Lung (tissue), 12 donors: ENCODE measurements around the gene TNFRSF4. TPM values are rescaled to one million over a fixed set of nuclear protein-coding genes. Genes with fewer than 3 reads are reported as not detected.
"Not testable (repeated sequence)": the region's sequence is repeated elsewhere in the genome, so short reads cannot be mapped to it uniquely, and the experiment has no call there.

Source experiments
- ATAC-seq: fragments of 200-7000 bp; cut with Tn5 transposase; one replicate; pipeline ENCODE4 v1.9.1; 2020; ENCODE audit warnings: moderate number of reproducible peaks; ENCODE audit not compliant: insufficient read depth, low FRiP score
- DNase-seq, 3 donors: peaks; one replicate each; pipeline ENCODE4 v3.0.0-alpha.2; 2013 to 2017
- H3K27ac ChIP-seq, 2 donors: one replicate each; pipeline ENCODE4 v1.5.1; 2013; ENCODE audit warnings: mild to moderate bottlenecking in 2 of 2, moderate library complexity in 2 of 2, control low read depth in 1 of 2, inconsistent platforms in 1 of 2, low read depth in 1 of 2, low read length in 1 of 2
- H3K27me3 ChIP-seq, 3 donors: one replicate each; pipeline ENCODE4 v1.5.1; 2013; ENCODE audit warnings: low read length in 2 of 3; ENCODE audit not compliant: control insufficient read depth in 3 of 3, insufficient read depth in 3 of 3
- H3K36me3 ChIP-seq, 4 donors: one replicate each; pipeline ENCODE4 v1.5.1; 2013; ENCODE audit warnings: low read length in 4 of 4, mild to moderate bottlenecking in 1 of 4, moderate library complexity in 1 of 4; ENCODE audit not compliant: control insufficient read depth in 4 of 4, insufficient read depth in 4 of 4
- H3K4me1 ChIP-seq, 5 donors: one replicate each; pipeline ENCODE4 v1.5.1; 2013; ENCODE audit warnings: low read length in 5 of 5, mild to moderate bottlenecking in 2 of 5, moderate library complexity in 1 of 5; ENCODE audit not compliant: control insufficient read depth in 5 of 5, insufficient read depth in 5 of 5
- H3K4me3 ChIP-seq: one replicate; pipeline ENCODE4 v1.5.1; 2013; ENCODE audit warnings: mild to moderate bottlenecking, control low read depth, moderate library complexity
- H3K9ac ChIP-seq, 2 donors: one replicate each; pipeline ENCODE4 v1.5.1; 2013; ENCODE audit warnings: low read length in 2 of 2, control low read depth in 1 of 2; ENCODE audit not compliant: insufficient read depth in 1 of 2
- H3K9me3 ChIP-seq, 4 donors: one replicate each; pipeline ENCODE4 v1.5.1; 2013; ENCODE audit warnings: low read length in 3 of 4, mild to moderate bottlenecking in 1 of 4, moderate library complexity in 1 of 4; ENCODE audit not compliant: control insufficient read depth in 4 of 4, insufficient read depth in 3 of 4
- CTCF ChIP-seq: IDR thresholded peaks from 2 replicates; pipeline ENCODE4 v1.5.1; 2012; ENCODE audit warnings: mild to moderate bottlenecking; ENCODE audit errors: control extremely low read depth, extremely low read depth
- WGBS, 2 donors: extraction: QIAGEN DNeasy Blood & Tissue Kit; methylation state at CpG; one replicate each; pipeline ENCODE4 v1.1.7; 2013; 5-methylcytosine and 5-hydroxymethylcytosine counted together
- polyA plus RNA-seq, 2 donors: library from polyadenylated mRNA; stranded (reverse); fragments of 200-250 nt; gene quantifications; one replicate each; pipeline ENCODE4 v1.2.1, GENCODE V29; 2013
- total RNA-seq, 2 donors: library from RNA; depleted of rRNA in 1 of 2; stranded (reverse); fragments of >200 nt in 1 of 2; gene quantifications; one replicate each; pipeline ENCODE4 v1.2.1, GENCODE V29; 2014 to 2021
- donor health status: control.
- donor health status: control.
- donor health status: Bipolar disorder and iron deficiency.
- donor health status: healthy.
- donor health status: DM: yes; HTN: yes; CAD: no.

The TNFRSF4 gene
- total and polyA plus RNA-seq, 4 donors: 3.6 to 11.3 (median 6.9) TPM

DNA sequence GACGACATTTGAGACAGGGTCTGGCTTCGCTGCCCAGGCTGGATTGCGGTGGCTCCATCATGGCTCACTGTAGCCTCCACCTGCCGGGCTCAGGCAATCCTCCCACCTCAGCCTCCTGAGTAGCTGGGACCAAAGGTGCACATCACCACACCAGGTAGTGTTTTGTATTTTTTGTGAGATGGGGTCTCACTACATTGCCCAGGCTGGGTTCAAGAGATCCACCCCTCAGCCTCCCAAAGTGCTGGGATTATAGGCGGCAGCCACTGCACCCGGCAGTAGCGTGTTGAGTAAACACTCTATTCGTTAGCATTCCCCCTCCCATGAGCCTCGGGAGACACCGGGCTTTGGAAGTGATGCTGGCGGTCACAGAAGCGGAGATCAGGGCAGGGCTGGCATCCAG, 39.4 kb upstream of the TNFRSF4 start:
- Histone ChIP-seq H3K27ac (no peak overlapping the region), H3K9ac (no peak overlapping the region), H3K4me3 (no peak overlapping the region), H3K4me1 (no peaks in the 10 kb centered on the region), H3K27me3 (no peaks in the 10 kb centered on the region), H3K9me3 (no peaks in the 10 kb centered on the region), H3K36me3 (peaks cover 0 to 38% (median 9%) of the 10 kb centered on the region in 4 donors)
- TF ChIP-seq CTCF: no peak
- WGBS, 2 donors: 89 to 90% methylated on average over 12 of the region's 12 CpGs
- ATAC-seq (no peak), DNase-seq (no peak)

DNA sequence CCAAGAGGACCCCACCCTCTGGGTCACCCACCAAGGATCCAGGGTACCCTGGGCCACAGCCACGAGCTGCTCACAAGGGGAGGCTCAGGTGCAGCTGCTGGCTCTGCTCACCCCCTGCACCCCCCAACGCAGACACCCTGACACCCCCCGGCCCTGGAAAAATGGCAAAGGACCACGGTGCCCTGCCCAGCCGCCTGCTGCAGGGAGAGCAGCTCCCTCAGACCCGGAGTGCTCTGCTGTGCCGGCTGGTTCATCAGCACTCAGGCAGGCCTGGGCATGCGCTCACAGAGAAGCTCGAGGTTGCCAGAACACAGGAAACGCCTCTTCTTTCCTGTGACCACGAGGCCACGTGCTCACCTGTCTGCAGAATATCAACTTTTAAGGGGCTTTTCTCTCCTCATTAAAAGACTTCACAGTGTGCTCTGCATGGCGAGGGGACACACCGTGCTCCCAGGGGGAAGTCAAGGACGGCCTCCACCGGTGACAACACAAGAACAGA, 36.9 kb upstream of the TNFRSF4 start:
- Histone ChIP-seq H3K4me1 (peaks cover 0 to 3% (median 0%) of the 10 kb centered on the region in 5 donors), H3K4me3 (no peak overlapping the region), H3K9ac (no peak overlapping the region), H3K27me3 (peaks cover 6 to 18% (median 16%) of the 10 kb centered on the region in 3 donors), H3K36me3 (peaks cover 0 to 28% (median 9%) of the 10 kb centered on the region in 4 donors), H3K27ac (no peak overlapping the region), H3K9me3 (peaks cover 0 to 4% (median 0%) of the 10 kb centered on the region in 4 donors)
- no peak for DNase-seq
- no peak for TF ChIP-seq CTCF
- 71 to 72% methylated on average over 16 of the region's 16 CpGs for WGBS, 2 donors
- ATAC-seq: no peak

DNA sequence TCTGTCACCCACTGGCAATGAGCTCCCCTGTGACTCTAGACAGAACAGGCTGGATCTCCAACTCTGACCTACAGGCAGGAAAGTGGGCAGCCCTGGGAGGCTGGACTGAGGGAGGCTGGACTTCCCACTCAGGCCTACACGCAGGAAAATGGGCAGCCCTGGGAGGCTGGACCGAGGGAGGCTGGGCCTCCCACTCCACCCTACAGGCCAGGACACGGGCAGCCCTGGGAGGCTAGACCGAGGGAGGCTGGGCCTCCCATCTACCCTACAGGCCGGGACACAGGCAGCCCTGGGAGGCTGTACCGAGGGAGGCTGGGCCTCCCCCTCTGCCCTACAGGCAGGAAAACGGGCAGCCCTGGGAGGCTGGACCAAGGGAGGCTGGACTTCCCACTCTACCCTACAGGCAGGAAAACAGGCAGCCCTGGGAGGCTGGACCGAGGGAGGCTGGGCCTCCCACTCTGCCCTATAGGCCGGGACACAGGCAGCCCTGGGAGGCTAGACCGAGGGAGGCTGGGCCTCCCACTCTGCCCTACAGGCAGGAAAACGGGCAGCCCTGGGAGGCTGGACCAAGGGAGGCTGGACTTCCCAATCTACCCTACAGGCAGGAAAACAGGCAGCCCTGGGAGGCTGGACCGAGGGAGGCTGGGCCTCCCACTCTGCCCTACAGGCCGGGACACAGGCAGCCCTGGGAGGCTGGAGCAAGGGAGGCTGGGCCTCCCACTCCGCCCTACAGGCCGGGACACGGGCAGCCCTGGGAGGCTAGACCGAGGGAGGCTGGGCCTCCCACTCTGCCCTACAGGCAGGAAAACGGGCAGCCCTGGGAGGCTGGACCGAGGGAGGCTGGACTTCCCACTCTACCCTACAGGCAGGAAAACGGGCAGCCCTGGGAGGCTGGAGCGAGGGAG, 34.3 kb upstream of the TNFRSF4 start:
- 94 to 95% methylated on average over 20 to 21 of the region's 21 CpGs for WGBS, 2 donors
- not testable (repeated sequence) for DNase-seq, H3K4me3 ChIP-seq, ATAC-seq, H3K9me3 ChIP-seq, H3K4me1 ChIP-seq, H3K36me3 ChIP-seq, H3K27ac ChIP-seq, H3K9ac ChIP-seq
- peaks cover 6 to 26% (median 19%) of the 10 kb centered on the region in 3 donors for H3K27me3 ChIP-seq

DNA sequence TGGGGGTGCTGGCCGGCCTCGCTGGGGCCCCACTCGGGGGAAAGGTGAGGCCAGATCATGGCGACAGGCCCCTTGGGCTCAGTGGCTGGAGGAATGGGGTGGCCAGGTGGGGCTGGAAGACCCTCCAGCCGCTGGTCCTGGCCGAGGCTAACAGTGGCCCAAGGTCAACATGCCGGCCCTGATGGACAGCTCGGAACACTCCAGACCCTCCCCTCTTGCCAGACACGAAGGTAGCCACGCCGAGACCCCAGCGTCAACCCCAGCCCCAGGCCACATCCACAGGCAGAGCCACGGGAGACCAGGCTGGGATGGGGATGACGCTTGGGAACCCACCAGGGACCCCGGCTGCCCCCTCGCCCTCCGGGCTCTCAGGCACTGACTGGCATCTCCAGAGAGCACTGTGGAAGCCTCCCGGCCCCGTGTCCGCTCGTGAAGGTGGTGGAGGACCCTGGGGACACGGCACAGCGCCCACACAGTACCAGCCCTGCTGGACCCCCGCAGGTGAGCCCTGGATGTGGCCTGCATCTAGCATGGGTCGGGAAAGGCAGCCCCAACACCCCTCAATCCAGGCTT, 33.5 kb upstream of the TNFRSF4 start:
- no peaks in the 10 kb centered on the region for H3K36me3 ChIP-seq
- H3K4me1 ChIP-seq: peaks cover 0 to 4% (median 0%) of the 10 kb centered on the region in 5 donors
- DNase-seq (no peak), ATAC-seq (no peak)
- peaks cover 0 to 7% (median 0%) of the 10 kb centered on the region in 4 donors for H3K9me3 ChIP-seq
- WGBS, 2 donors: 64 to 68% methylated on average over 25 of the region's 25 CpGs
- no peak for TF ChIP-seq CTCF
- H3K4me3 ChIP-seq: no peak overlapping the region
- no peak overlapping the region for H3K27ac ChIP-seq
- H3K9ac ChIP-seq: no peak overlapping the region
- H3K27me3 ChIP-seq: peaks cover 6 to 27% (median 19%) of the 10 kb centered on the region in 3 donors
